HepG2 (cell line): Measurements from ENCODE around the gene WDR7. TPM values are rescaled to one million over a fixed set of nuclear protein-coding genes. Genes with fewer than 3 reads are reported as not detected.

Experiments
- ATAC-seq: fragments of 200-7000 bp; cut with Tn5 transposase; 3 replicates; pipeline ENCODE4 v1.9.1; 2020; ENCODE audit warnings: mild to moderate bottlenecking, moderate library complexity
- BruUV-seq: library from RNA; stranded (reverse); fragments of 400-500 nt; replicated peaks from 2 replicates; lab custom pipeline; 2021; lab: Mats Ljungman, UMichigan
- CTCF ChIA-PET: fragments of 300-600 bp; formaldehyde crosslinking; extraction: SDS; loops from one replicate; lab custom pipeline; 2021; ENCODE audit warnings: low total read pairs, inconsistent platforms, low intra/inter-chr PET ratio; lab: Yijun Ruan, JAX
- POLR2A ChIA-PET: fragments of 350-600 bp; sonication (Branson Sonifier 250); formaldehyde crosslinking; loops from one replicate; lab custom pipeline; 2020; ENCODE audit warnings: antibody characterized with exemption, inconsistent platforms; lab: Yijun Ruan, JAX
- DNase-seq: peaks from one replicate; pipeline ENCODE4 v3.0.0-alpha.2; 2015; ENCODE audit warnings: low spot score
- FAIRE-seq: peaks from 3 replicates; lab custom pipeline; 2011; peaks lifted over from hg19 to GRCh38; lab: Jason Lieb, UNC
- H2AFZ ChIP-seq: one replicate; pipeline ENCODE4 v1.6.1; 2011; ENCODE audit warnings: low read length, inconsistent platforms
- H3K27ac ChIP-seq: fragments of 300-600 bp; 3 replicates; pipeline ENCODE4 v1.8.0; 2011; ENCODE audit warnings: mixed run types, mild to moderate bottlenecking, mixed read lengths, low read length, inconsistent platforms; ENCODE audit not compliant: insufficient read depth; ENCODE audit errors: extremely low read length
- H3K27me3 ChIP-seq, 2 experiments: fragments of 200-600 bp in 1 of 2; 2 replicates in 1 of 2; 3 replicates in 1 of 2; pipeline versions ENCODE4 v1.6.0 to v1.8.0; 2011; ENCODE audit warnings: low read length in 2 of 2, mild to moderate bottlenecking in 2 of 2, moderate library complexity in 2 of 2, inconsistent platforms in 1 of 2; ENCODE audit not compliant: insufficient read depth in 2 of 2, control insufficient read depth in 1 of 2
- H3K36me3 ChIP-seq, 2 experiments: fragments of 200-600 bp in 1 of 2; replicated peaks in 1 of 2; 2 replicates in 1 of 2; 3 replicates in 1 of 2; pipeline versions ENCODE4 v1.5.1 to v1.8.0; 2011; ENCODE audit warnings: low read length in 2 of 2, inconsistent platforms in 1 of 2; ENCODE audit not compliant: insufficient read depth in 2 of 2, control insufficient read depth in 1 of 2
- H3K4me1 ChIP-seq: 2 replicates; pipeline ENCODE4 v1.5.1; 2012; ENCODE audit warnings: low read length, inconsistent platforms; ENCODE audit not compliant: insufficient read depth
- H3K4me2 ChIP-seq: 2 replicates; pipeline ENCODE4 v1.6.0; 2011; ENCODE audit warnings: low read depth, low read length, inconsistent platforms
- H3K4me3 ChIP-seq, 3 experiments: fragments of 200-600 bp in 1 of 3; sonication (generic), shearing (Covaris generic) in 1 of 3; replicated peaks in 1 of 3; 2 replicates each; pipeline ENCODE4 v1.5.1; 2011 to 2016; ENCODE audit warnings: low read length in 3 of 3, inconsistent platforms in 2 of 3, low read depth in 2 of 3, mild to moderate bottlenecking in 2 of 3, control low read depth in 1 of 3, mixed read lengths in 1 of 3; ENCODE audit not compliant: insufficient read depth in 1 of 3
- H3K79me2 ChIP-seq: one replicate; pipeline ENCODE4 v1.6.1; 2011; ENCODE audit warnings: low read length, inconsistent platforms; ENCODE audit not compliant: insufficient read depth
- H3K9ac ChIP-seq: 2 replicates; pipeline ENCODE4 v1.6.0; 2011; ENCODE audit warnings: mild to moderate bottlenecking, low read depth, low read length, inconsistent platforms; ENCODE audit not compliant: insufficient read depth
- H3K9me3 ChIP-seq: 2 replicates; pipeline ENCODE4 v1.5.1; 2012; ENCODE audit warnings: mild to moderate bottlenecking, low read length
- H4K20me1 ChIP-seq: 2 replicates; pipeline ENCODE4 v1.6.0; 2011; ENCODE audit warnings: inconsistent platforms, mild to moderate bottlenecking, low read length, moderate library complexity; ENCODE audit not compliant: insufficient read depth
- AGO2 ChIP-seq: fragments of 200-400 bp; formaldehyde crosslinking; optimal IDR thresholded peaks from 2 replicates; pipeline ENCODE3; 2017; ENCODE audit warnings: mild to moderate bottlenecking, low read depth, low read length, moderate library complexity
- FOXA1 ChIP-seq, 2 experiments: fragments of 450-650 bp in 1 of 2; sonication (generic) in 1 of 2; formaldehyde crosslinking in 1 of 2; IDR thresholded peaks; 2 replicates each; pipeline versions ENCODE4 v1.4.0 to v1.6.1; 2016 to 2020; ENCODE audit warnings: missing genetic modification reagents in 1 of 2
- FOXA3 ChIP-seq: IDR thresholded peaks from 2 replicates; pipeline ENCODE4 v1.6.1; 2016; ENCODE audit warnings: missing genetic modification reagents, missing compliant biosample characterization
- SETDB1 ChIP-seq: sonication (generic); formaldehyde crosslinking; IDR thresholded peaks from 2 replicates; pipeline ENCODE4 v1.5.1; 2020; ENCODE audit warnings: missing genetic modification reagents, mild to moderate bottlenecking, borderline replicate concordance
- TRIM24 ChIP-seq: sonication (generic); formaldehyde crosslinking; IDR thresholded peaks from 2 replicates; pipeline ENCODE4 v1.8.0; 2022; ENCODE audit warnings: mild to moderate bottlenecking, missing genetic modification reagents
- ZFP36L2 ChIP-seq: sonication (generic); formaldehyde crosslinking; IDR thresholded peaks from 2 replicates; pipeline ENCODE4 v1.4.0; 2020; ENCODE audit warnings: missing genetic modification reagents
- ZNF232 ChIP-seq: sonication (generic); formaldehyde crosslinking; IDR thresholded peaks from 2 replicates; pipeline ENCODE4 v1.4.0; 2020; ENCODE audit warnings: missing genetic modification reagents, borderline replicate concordance
- ZUFSP ChIP-seq: sonication (generic); formaldehyde crosslinking; IDR thresholded peaks from 2 replicates; pipeline ENCODE4 v1.9.0; 2021; ENCODE audit warnings: missing genetic modification reagents, mild to moderate bottlenecking, borderline replicate concordance
- WGBS: methylation state at CpG from one replicate; pipeline ENCODE4 v1.1.6; 2017; ENCODE audit warnings: low lambda C conversion rate; 5-methylcytosine and 5-hydroxymethylcytosine counted together
- in situ Hi-C: cut with HindIII; loops from 2 replicates; pipeline ENCODE4 v1.10.0; 2017; ENCODE audit warnings: low pct_unique_long_range_greater_than_20kb; ENCODE audit not compliant: extremely low pct_ligation_motif_present
- intact Hi-C: fragments of 100-400 bp; cut with micrococcal nuclease; formaldehyde crosslinking; loops from one replicate; pipeline ENCODE4 v1.10.0; 2022; ENCODE audit not compliant: unreplicated experiment
- polyA plus RNA-seq, 8 experiments: library from polyadenylated mRNA; depleted of rRNA in 3 of 8; stranded (reverse) in 7 of 8; unstranded in 1 of 8; fragments of >200 nt; fragmentation: Illumina TruSeq in 4 of 8; extraction: Trizol in 4 of 8; gene quantifications; 2 replicates each; pipeline versions ENCODE4 v1.2.1 to v1.2.3, GENCODE V29; 2011 to 2016; ENCODE audit warnings: low read depth in 4 of 8, missing spikeins in 1 of 8, mixed read lengths in 1 of 8; ENCODE audit not compliant: insufficient read depth in 1 of 8
- total RNA-seq, 5 experiments: library from RNA; depleted of rRNA; stranded (reverse); fragments of >200 nt; fragmentation: Illumina TruSeq; extraction: Trizol; gene quantifications; 2 replicates each; pipeline ENCODE4 v1.2.3, GENCODE V29; 2016; ENCODE audit warnings: low read depth in 1 of 5
- TF ChIP-seq, protein P1 (sequence below): sonication (generic); formaldehyde crosslinking; IDR thresholded peaks from 2 replicates; pipeline ENCODE4 v1.4.0; 2020; ENCODE audit warnings: missing genetic modification reagents
- TF ChIP-seq, protein P2 (sequence below): sonication (generic); IDR thresholded peaks from 2 replicates; pipeline ENCODE4 v1.6.1; 2016; ENCODE audit warnings: low read depth, borderline replicate concordance
- TF ChIP-seq, protein P3 (sequence below): sonication (generic); formaldehyde crosslinking; IDR thresholded peaks from 2 replicates; pipeline ENCODE4 v1.5.0; 2020; ENCODE audit warnings: missing genetic modification reagents
- TF ChIP-seq, protein P4 (sequence below): sonication (generic); formaldehyde crosslinking; IDR thresholded peaks from 2 replicates; pipeline ENCODE4 v1.9.0; 2022; ENCODE audit warnings: missing genetic modification reagents, mild to moderate bottlenecking, borderline replicate concordance

WDR7 gene
- total and polyA plus RNA-seq, 2 of the 13 experiments (the other 11 are each of a cell fraction or from before 2014, with no cell fraction given) = 2.0 to 7.8 TPM

- ChIA-PET POLR2A (no interaction called here), CTCF (no interaction called here)
These were observed 60.7 kb downstream of the WDR7 start for GRCh38 chr18:56711708-56712445.

GRCh38 chr18:56712761-56713160, 61.6 kb downstream of the WDR7 start:
- ChIA-PET CTCF (no interaction called here), POLR2A (no interaction called here)
- FAIRE-seq (no peak), ATAC-seq (no peak), DNase-seq (no peak)
- no peaks in the 10 kb centered on the region for H4K20me1 ChIP-seq
- H3K9ac ChIP-seq = no peak overlapping the region
- 97% methylated on average over 3 of the region's 3 CpGs for WGBS
- H3K27ac ChIP-seq = no peak overlapping the region
- in situ Hi-C loops (no loop called here), intact Hi-C loops (no loop called here)
- H3K4me2 ChIP-seq = no peak overlapping the region
- no peaks in the 10 kb centered on the region for H3K9me3 ChIP-seq
- no TSS peak for BruUV-seq
- no peaks in the 10 kb centered on the region for H3K4me1 ChIP-seq
- no peaks in the 10 kb centered on the region for H3K79me2 ChIP-seq
- H3K4me3 ChIP-seq = no peak overlapping the region
- H3K27me3 ChIP-seq = no peaks in the 10 kb centered on the region
- H3K36me3 ChIP-seq = no peaks in the 10 kb centered on the region
- H2AFZ ChIP-seq = no peak overlapping the region
- TF ChIP-seq, protein P1, sequence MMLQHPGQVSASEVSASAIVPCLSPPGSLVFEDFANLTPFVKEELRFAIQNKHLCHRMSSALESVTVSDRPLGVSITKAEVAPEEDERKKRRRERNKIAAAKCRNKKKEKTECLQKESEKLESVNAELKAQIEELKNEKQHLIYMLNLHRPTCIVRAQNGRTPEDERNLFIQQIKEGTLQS (CRISPR knock-in tag) = no peak
- TF ChIP-seq, protein P2, sequence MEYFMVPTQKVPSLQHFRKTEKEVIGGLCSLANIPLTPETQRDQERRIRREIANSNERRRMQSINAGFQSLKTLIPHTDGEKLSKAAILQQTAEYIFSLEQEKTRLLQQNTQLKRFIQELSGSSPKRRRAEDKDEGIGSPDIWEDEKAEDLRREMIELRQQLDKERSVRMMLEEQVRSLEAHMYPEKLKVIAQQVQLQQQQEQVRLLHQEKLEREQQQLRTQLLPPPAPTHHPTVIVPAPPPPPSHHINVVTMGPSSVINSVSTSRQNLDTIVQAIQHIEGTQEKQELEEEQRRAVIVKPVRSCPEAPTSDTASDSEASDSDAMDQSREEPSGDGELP = no peak
- TF ChIP-seq ZUFSP (CRISPR knock-in tag) = no peak
- TF ChIP-seq FOXA1 (IDR thresholded peaks at IDR 0.05) = no peak
- no peak for TF ChIP-seq FOXA1 (CRISPR knock-in tag; IDR thresholded peaks at IDR 0.05)
- TF ChIP-seq SETDB1 (CRISPR knock-in tag) = no peak
- TF ChIP-seq, protein P3, sequence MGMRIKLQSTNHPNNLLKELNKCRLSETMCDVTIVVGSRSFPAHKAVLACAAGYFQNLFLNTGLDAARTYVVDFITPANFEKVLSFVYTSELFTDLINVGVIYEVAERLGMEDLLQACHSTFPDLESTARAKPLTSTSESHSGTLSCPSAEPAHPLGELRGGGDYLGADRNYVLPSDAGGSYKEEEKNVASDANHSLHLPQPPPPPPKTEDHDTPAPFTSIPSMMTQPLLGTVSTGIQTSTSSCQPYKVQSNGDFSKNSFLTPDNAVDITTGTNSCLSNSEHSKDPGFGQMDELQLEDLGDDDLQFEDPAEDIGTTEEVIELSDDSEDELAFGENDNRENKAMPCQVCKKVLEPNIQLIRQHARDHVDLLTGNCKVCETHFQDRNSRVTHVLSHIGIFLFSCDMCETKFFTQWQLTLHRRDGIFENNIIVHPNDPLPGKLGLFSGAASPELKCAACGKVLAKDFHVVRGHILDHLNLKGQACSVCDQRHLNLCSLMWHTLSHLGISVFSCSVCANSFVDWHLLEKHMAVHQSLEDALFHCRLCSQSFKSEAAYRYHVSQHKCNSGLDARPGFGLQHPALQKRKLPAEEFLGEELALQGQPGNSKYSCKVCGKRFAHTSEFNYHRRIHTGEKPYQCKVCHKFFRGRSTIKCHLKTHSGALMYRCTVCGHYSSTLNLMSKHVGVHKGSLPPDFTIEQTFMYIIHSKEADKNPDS = no peak
- TF ChIP-seq ZFP36L2 (CRISPR knock-in tag) = no peak

More at GRCh38 chr18:56711708-56712445, 60.7 kb downstream of the WDR7 start:
- no peak overlapping the region for H3K27ac ChIP-seq
- no peaks in the 10 kb centered on the region for H3K4me1 ChIP-seq
- WGBS = 84% methylated on average over 2 of the region's 2 CpGs
- intact Hi-C loops = no loop called here
- H3K9me3 ChIP-seq = no peaks in the 10 kb centered on the region
- H3K4me2 ChIP-seq = no peak overlapping the region
- no peaks in the 10 kb centered on the region for H4K20me1 ChIP-seq
- H3K36me3 ChIP-seq = no peaks in the 10 kb centered on the region
- no peak for DNase-seq
- no peak overlapping the region for H2AFZ ChIP-seq
- no peak overlapping the region for H3K4me3 ChIP-seq
- no TSS peak for BruUV-seq
- no peak for ATAC-seq
- TF ChIP-seq FOXA3 (CRISPR knock-in tag) (no peak), AGO2 (no peak), ZNF232 (CRISPR knock-in tag) (no peak), TRIM24 (CRISPR knock-in tag) (no peak)
- TF ChIP-seq, protein P4, sequence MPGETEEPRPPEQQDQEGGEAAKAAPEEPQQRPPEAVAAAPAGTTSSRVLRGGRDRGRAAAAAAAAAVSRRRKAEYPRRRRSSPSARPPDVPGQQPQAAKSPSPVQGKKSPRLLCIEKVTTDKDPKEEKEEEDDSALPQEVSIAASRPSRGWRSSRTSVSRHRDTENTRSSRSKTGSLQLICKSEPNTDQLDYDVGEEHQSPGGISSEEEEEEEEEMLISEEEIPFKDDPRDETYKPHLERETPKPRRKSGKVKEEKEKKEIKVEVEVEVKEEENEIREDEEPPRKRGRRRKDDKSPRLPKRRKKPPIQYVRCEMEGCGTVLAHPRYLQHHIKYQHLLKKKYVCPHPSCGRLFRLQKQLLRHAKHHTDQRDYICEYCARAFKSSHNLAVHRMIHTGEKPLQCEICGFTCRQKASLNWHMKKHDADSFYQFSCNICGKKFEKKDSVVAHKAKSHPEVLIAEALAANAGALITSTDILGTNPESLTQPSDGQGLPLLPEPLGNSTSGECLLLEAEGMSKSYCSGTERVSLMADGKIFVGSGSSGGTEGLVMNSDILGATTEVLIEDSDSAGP (CRISPR knock-in tag) = no peak
- no peak overlapping the region for H3K9ac ChIP-seq
- no peak for FAIRE-seq
- in situ Hi-C loops = no loop called here
- H3K27me3 ChIP-seq = no peaks in the 10 kb centered on the region
- H3K79me2 ChIP-seq = no peaks in the 10 kb centered on the region
